Left ventricle myocardium superior (tissue), 1 donor: ENCODE measurements around the gene CUX1. TPM values are rescaled to one million over a fixed set of nuclear protein-coding genes. Genes with fewer than 3 reads are reported as not detected.

Experiments used
- ATAC-seq: fragments of 200-7000 bp; cut with Tn5 transposase; one replicate; pipeline ENCODE4 v1.9.1; 2020; ENCODE audit warnings: mild to moderate bottlenecking, moderate library complexity
- DNase-seq: peaks from one replicate; pipeline ENCODE4 v3.0.0-alpha.2; 2020
- intact Hi-C: fragments of 100-400 bp; cut with micrococcal nuclease; formaldehyde crosslinking; loops from one replicate; pipeline ENCODE4 v1.11.0; 2022
- total RNA-seq: library from RNA; stranded (reverse); fragmentation: NEBNext Ultra II Directional; extraction: Animal tissue kit (Norgen Biotek cat#: 25700); gene quantifications from one replicate; pipeline ENCODE4 v1.2.1, GENCODE V29; 2021
- donor health status: DM: no; HTN: yes; CAD: no; lungs with severe emphysema.

Gene CUX1
- total RNA-seq, 1 donor from 2014 or later = 123 TPM

DNA sequence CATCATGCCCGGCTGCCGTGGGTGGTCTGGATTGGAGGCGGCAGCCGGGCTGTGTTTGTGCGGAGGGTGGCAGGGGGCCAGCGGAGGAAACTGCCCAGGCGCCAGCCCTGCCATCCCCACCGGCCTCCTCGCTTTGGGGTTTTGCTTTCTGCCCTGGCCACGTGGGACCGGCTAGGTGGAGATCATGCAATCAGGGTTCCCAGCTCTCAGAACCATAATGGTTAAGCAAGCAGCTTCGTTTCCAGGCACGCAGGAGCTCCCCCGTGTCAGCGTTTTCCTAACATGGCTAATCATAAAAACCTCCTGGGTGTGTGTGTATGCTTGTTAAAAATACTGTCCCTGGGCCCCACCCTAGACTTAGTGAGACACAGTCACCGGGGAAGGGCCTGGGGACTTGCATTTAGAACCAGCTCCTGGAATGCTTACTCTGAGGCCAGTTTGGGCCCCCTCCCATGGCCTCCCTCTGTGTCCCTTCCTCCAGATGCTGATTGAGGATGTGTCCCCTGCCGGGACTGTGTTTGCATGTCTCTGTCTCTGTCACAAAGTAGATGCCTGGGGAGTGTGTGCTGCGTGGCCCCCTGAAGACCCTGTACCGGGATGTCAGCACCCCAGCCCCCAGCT lies 119.3 kb downstream of the CUX1 start:
- peak; percentile 66 for DNase-seq
- intact Hi-C loops = no loop called here
- ATAC-seq = peak; percentile 41

GRCh38 chr7:101937717-101938514 lies 120.5 kb downstream of the CUX1 start:
- DNase-seq = no peak
- no peak for ATAC-seq
- intact Hi-C loops = no loop called here

GRCh38 chr7:101939136-101939695 lies 121.8 kb downstream of the CUX1 start:
- intact Hi-C loops = no loop called here

DNA sequence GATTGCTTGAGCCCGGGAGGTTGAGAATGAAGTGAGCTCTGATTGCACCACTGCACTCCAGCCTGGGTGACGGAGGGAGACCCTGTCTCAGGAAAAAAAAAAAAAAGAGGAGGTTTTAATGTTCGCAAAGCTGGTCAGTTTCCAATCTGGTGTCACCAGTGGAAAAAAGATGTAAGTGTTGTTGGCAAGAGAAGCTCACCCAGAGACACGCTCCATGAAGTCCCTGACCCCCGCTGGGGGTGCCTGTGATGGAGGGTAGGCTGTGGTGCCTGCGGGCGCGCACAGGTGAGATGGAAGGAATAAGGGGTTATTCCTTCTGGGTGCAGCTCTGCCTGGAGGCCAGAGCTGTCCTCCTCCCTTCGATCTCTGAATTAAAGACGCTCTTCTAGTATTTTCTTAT lies 122.7 kb downstream of the CUX1 start:
- intact Hi-C loops = no loop called here
- ATAC-seq (no peak), DNase-seq (no peak)

More at GRCh38 chr7:101939136-101939695, 121.8 kb downstream of the CUX1 start:
- no peak for ATAC-seq
- DNase-seq = no peak

DNA sequence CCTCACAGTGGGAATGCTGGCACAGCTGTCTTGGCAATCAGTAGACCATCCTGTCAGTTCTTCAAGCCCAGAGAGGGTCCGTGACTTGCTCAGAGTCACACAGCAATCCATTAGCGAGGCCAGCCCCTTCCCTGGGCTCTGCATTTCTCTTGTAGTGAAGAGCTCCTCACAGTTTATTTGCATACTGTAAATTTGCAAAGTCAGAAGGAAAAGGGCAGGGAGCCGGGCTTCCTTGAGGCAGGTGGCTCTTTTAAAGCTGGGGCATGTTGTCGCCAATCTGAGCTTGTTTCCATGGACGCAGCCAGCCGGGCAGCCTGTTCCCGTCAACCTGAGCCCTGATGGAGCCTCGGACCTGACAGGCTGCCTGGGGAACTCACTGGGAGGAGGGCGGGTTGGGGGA lies 123.4 kb downstream of the CUX1 start:
- intact Hi-C loops = no loop called here
- ATAC-seq = peak; percentile 39
- DNase-seq = peak; percentile 61

GRCh38 chr7:101941481-101942383 lies 124.3 kb downstream of the CUX1 start:
- intact Hi-C loops = no loop called here
- no peak for DNase-seq
- ATAC-seq = peak; percentile 57

DNA sequence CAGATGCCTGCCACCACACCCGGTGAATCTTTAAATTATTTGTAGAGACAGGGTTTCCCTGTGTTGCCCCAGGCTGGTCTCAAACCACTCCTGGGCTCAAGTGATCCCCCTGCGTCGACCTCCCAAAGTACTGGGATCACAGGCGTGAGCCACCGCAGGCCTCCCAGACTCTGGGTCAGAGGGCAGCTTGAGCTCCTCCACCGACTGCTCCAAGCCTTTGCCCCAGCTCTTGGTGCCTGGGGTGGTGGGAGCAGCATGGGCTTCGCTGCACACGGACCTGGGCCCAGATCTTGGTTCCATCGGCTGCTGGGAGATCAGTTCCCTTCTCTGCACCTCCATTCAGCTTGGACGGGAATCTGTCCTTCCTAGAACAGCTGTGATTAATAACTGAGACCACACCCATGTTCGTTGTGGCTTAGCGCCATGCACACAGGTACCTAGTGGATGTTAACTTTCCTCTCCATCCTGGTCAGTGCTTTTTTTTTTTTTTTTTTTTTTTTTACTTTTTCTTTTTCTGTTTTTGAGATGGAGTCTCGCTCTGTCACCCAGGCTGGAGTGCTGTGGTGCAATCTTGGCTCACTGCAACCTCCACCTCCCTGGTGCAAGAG lies 125.3 kb downstream of the CUX1 start:
- no peak for DNase-seq
- no peak for ATAC-seq
- intact Hi-C loops = no loop called here

- ATAC-seq (no peak), DNase-seq (no peak)
- intact Hi-C loops = no loop called here
Observed at GRCh38 chr7:101943306-101943705, 125.9 kb downstream of the CUX1 start.

GRCh38 chr7:101943889-101944600 lies 126.6 kb downstream of the CUX1 start:
- no peak for DNase-seq
- no peak for ATAC-seq
- intact Hi-C loops = no loop called here

DNA sequence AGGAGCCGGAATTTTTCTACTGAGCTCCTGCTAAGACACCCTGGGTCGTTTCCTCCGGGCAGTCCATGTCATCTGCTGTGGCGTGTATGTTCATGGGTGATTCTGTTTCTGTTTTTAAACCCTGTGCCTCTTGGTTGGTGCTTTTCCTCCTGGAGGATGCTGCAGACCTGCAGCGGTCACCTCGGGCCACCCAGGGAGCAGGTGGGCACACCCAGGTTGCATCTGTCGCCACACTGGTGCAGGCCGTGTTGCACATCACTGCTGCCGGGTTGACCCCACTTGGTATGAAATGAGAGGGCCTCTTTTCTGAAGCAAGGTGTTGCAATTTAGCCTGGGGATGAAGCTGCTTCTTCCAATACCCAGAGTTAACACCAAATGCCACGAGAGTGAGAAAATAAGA lies 127.2 kb downstream of the CUX1 start:
- no peak for DNase-seq
- intact Hi-C loops = no loop called here
- ATAC-seq = no peak

GRCh38 chr7:101945034-101945758 lies 127.8 kb downstream of the CUX1 start:
- intact Hi-C loops = no loop called here
- peak; percentile 67 for ATAC-seq

GRCh38 chr7:101947899-101948298 lies 130.5 kb downstream of the CUX1 start:
- ATAC-seq (peak; percentile 75), DNase-seq (peak; percentile 88)
- intact Hi-C loops = no loop called here

More at GRCh38 chr7:101945034-101945758, 127.8 kb downstream of the CUX1 start:
- peak; percentile 73 for DNase-seq

GRCh38 chr7:101948650-101949049 lies 131.2 kb downstream of the CUX1 start:
- intact Hi-C loops = no loop called here
- peak; percentile 33 for ATAC-seq
- peak; percentile 50 for DNase-seq

- intact Hi-C loops = no loop called here
- ATAC-seq (no peak), DNase-seq (peak; percentile 1)
Observed at GRCh38 chr7:101950450-101951119, 133.2 kb downstream of the CUX1 start.

- DNase-seq = peak; percentile 6
- intact Hi-C loops = no loop called here
Observed at GRCh38 chr7:101951757-101952156, 134.3 kb downstream of the CUX1 start.

DNA sequence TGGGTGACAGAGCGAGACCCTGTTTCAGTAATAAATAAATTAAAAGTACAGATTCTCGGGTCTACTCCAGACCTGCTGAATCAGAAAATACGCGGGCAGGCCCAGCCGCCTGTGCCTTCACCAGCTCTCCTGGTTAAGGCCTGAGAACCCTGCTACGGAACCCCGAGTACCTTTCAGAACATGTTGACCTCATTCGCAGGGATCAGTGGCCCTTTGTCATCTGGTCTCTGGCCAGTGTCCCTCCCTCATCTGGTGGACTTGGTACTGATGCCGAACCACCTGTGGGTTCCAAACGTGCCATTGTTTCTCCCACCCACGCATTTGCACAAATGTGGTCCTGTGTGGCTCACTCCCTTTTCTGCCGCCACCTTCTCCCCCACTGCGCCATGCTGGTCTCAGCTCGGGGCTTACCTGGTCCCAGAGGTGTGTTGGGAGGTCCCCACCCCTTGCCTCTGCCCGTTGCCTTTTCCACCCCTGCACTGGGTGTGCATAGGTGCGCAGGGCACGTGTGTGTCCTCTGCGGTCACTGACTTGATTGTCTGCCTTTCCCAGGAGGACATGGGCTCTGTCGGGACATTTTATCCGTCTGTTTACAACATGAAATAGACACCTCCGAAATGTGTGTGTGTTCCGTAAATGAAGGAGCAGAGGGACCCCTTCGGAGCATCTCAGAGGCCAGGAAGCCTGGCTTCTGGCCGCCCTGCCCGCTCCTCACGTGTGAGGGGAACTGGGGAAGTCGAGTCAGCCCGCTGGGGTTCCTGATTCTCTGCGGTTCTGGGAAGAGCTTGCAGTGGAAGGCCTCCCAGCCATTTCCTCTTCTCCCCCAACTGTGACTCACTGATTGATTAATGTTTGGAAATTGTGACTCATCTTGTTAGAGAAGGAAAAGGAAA lies 135.2 kb downstream of the CUX1 start:
- intact Hi-C loops = no loop called here
- ATAC-seq (no peak), DNase-seq (peak; percentile 25)

More at GRCh38 chr7:101951757-101952156, 134.3 kb downstream of the CUX1 start:
- no peak for ATAC-seq
